Liver (tissue), 9 donors: Measurements from ENCODE around the gene SLC6A18. TPM values are rescaled to one million over a fixed set of nuclear protein-coding genes. Genes with fewer than 3 reads are reported as not detected.

Experiments used
- DNase-seq: peaks from one replicate; pipeline ENCODE4 v3.0.0-alpha.2; 2017; ENCODE audit warnings: low spot score
- H3K27ac ChIP-seq, 2 donors: one replicate each; pipeline ENCODE4 v1.7.0; 2013; ENCODE audit warnings: inconsistent platforms in 2 of 2, low read length in 2 of 2, control low read depth in 1 of 2, low read depth in 1 of 2, mild to moderate bottlenecking in 1 of 2
- H3K27me3 ChIP-seq, 4 donors: one replicate each; pipeline versions ENCODE4 v1.6.1 to v1.7.0; 2013; ENCODE audit warnings: low read length in 3 of 4, inconsistent platforms in 1 of 4, mild to moderate bottlenecking in 1 of 4, moderate library complexity in 1 of 4; ENCODE audit not compliant: control insufficient read depth in 4 of 4, insufficient read depth in 4 of 4
- H3K36me3 ChIP-seq, 4 donors: one replicate each; pipeline versions ENCODE4 v1.6.1 to v1.7.0; 2013; ENCODE audit warnings: low read length in 3 of 4, mild to moderate bottlenecking in 3 of 4, low read depth in 1 of 4, moderate library complexity in 1 of 4; ENCODE audit not compliant: control insufficient read depth in 4 of 4, insufficient read depth in 3 of 4
- H3K4me1 ChIP-seq, 4 donors: one replicate each; pipeline versions ENCODE4 v1.6.1 to v1.7.0; 2013; ENCODE audit warnings: low read length in 3 of 4, mild to moderate bottlenecking in 3 of 4, moderate library complexity in 1 of 4; ENCODE audit not compliant: control insufficient read depth in 4 of 4, insufficient read depth in 4 of 4
- H3K4me3 ChIP-seq, 3 donors: one replicate each; pipeline versions ENCODE4 v1.6.1 to v1.7.0; 2013; ENCODE audit warnings: low read length in 3 of 3, control low read depth in 1 of 3, low read depth in 1 of 3, mild to moderate bottlenecking in 1 of 3
- H3K9ac ChIP-seq, 2 donors: one replicate each; pipeline ENCODE4 v1.7.0; 2013; ENCODE audit warnings: low read length in 2 of 2, mild to moderate bottlenecking in 2 of 2, moderate library complexity in 2 of 2, control low read depth in 1 of 2, low read depth in 1 of 2
- H3K9me3 ChIP-seq, 4 donors: one replicate each; pipeline versions ENCODE4 v1.6.1 to v1.7.0; 2013; ENCODE audit warnings: low read length in 3 of 4; ENCODE audit not compliant: control insufficient read depth in 4 of 4
- CTCF ChIP-seq: fragments of 150-350 bp; IDR thresholded peaks from 2 replicates; pipeline ENCODE4 v1.5.1; 2017; ENCODE audit warnings: improper control_type of control experiment, low read depth, low read length; ENCODE audit not compliant: missing input control
- EGR1 ChIP-seq, 2 donors: IDR thresholded peaks; 2 replicates each; pipeline ENCODE4 v1.6.1; 2016 to 2018; ENCODE audit warnings: antibody characterized with exemption in 2 of 2, low read depth in 2 of 2
- GABPA ChIP-seq, 2 donors: IDR thresholded peaks in 1 of 2; conservative IDR thresholded peaks in 1 of 2; 2 replicates each; pipeline ENCODE4 v1.6.1; 2016; ENCODE audit warnings: antibody characterized with exemption in 2 of 2, mild to moderate bottlenecking in 1 of 2, moderate library complexity in 1 of 2
- MAX ChIP-seq: IDR thresholded peaks from 2 replicates; pipeline ENCODE4 v1.6.1; 2016; ENCODE audit warnings: antibody characterized with exemption
- NR2F2 ChIP-seq: IDR thresholded peaks from 2 replicates; pipeline ENCODE4 v1.6.1; 2016; ENCODE audit warnings: antibody characterized with exemption
- SP1 ChIP-seq: IDR thresholded peaks from 2 replicates; pipeline ENCODE4 v1.6.1; 2018; ENCODE audit warnings: antibody characterized with exemption, mild to moderate bottlenecking
- YY1 ChIP-seq: IDR thresholded peaks from 2 replicates; pipeline ENCODE4 v1.6.1; 2016; ENCODE audit warnings: antibody characterized with exemption, mild to moderate bottlenecking
- ZBTB33 ChIP-seq: IDR thresholded peaks from 2 replicates; pipeline ENCODE4 v1.6.1; 2016; ENCODE audit warnings: antibody characterized with exemption
- WGBS: extraction: QIAGEN DNeasy Blood & Tissue Kit; methylation state at CpG from one replicate; pipeline ENCODE4 v1.1.7; 2013; 5-methylcytosine and 5-hydroxymethylcytosine counted together
- polyA plus RNA-seq, 2 donors: library from polyadenylated mRNA; stranded (reverse) in 1 of 2; unstranded in 1 of 2; fragments of 200-250 nt in 1 of 2; fragments of >200 nt in 1 of 2; fragmentation: Nextera tagmentation in 1 of 2; extraction: Ambion mirVana in 1 of 2; gene quantifications; one replicate each; pipeline versions ENCODE4 v1.2.1 to v1.2.3, GENCODE V29; 2013 to 2015
- total RNA-seq, 2 donors: library from RNA; depleted of rRNA; stranded (reverse); fragments of >200 nt; gene quantifications; one replicate each; pipeline ENCODE4 v1.2.3, GENCODE V29; 2014
- donor health status: healthy.
- donor health status: healthy.
- donor health status: healthy.
- donor health status: healthy.
- donor health status: healthy.

The SLC6A18 gene
- total and polyA plus RNA-seq, 4 donors, result not detected

DNA sequence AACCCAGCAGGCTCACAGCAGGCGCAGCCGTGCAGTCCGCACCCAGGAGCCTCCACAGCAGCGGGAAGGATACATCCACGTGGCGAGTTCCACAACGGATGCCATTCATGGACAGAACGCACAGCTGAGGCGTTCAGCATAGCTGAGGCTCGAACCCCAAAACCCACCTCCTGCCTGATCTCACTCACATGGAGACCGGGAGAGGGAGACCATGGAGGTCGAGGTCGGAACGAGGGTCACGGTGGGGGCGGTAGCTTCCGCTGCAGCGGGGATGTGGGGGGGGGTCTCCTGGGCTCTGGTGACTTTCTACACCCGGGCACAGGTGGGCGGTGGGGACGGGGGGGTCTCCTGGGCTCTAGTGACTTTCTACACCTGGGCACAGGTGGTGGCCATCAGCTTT is 52.1 kb downstream of the SLC6A18 start:
- Histone ChIP-seq H3K36me3 (no peaks in the 10 kb centered on the region), H3K27me3 (no peaks in the 10 kb centered on the region), H3K4me3 (no peak overlapping the region), H3K27ac (no peak overlapping the region), H3K4me1 (no peaks in the 10 kb centered on the region), H3K9me3 (peaks cover 0 to 8% (median 0%) of the 10 kb centered on the region in 4 donors), H3K9ac (no peak overlapping the region)
- DNase-seq, result no peak
- TF ChIP-seq MAX (no peak), CTCF (no peak)
- 89% methylated on average over 21 of the region's 21 CpGs for WGBS

GRCh38 chr5:1277781-1278180 is 52.6 kb downstream of the SLC6A18 start:
- no peaks in the 10 kb centered on the region for H3K27me3 ChIP-seq
- no peaks in the 10 kb centered on the region for H3K36me3 ChIP-seq
- H3K4me1 ChIP-seq, result no peaks in the 10 kb centered on the region
- H3K4me3 ChIP-seq, result no peak overlapping the region
- H3K27ac ChIP-seq, result no peak overlapping the region
- H3K9me3 ChIP-seq, result peaks cover 0 to 8% (median 0%) of the 10 kb centered on the region in 4 donors
- TF ChIP-seq EGR1 (IDR thresholded peaks at IDR 0.05; ENCODE audit: low read depth in 2 of 2) (no peak), ZBTB33 (no peak)
- 91% methylated on average over 10 of the region's 10 CpGs for WGBS
- no peak for DNase-seq
- H3K9ac ChIP-seq, result no peak overlapping the region

- 94% methylated on average over 13 of the region's 13 CpGs for WGBS
- Histone ChIP-seq H3K9ac (no peak overlapping the region), H3K36me3 (no peaks in the 10 kb centered on the region), H3K27ac (no peak overlapping the region), H3K9me3 (peaks cover 0 to 8% (median 0%) of the 10 kb centered on the region in 4 donors), H3K27me3 (no peaks in the 10 kb centered on the region), H3K4me3 (no peak overlapping the region), H3K4me1 (no peaks in the 10 kb centered on the region)
- TF ChIP-seq GABPA (IDR thresholded peaks at IDR 0.05 in 1 of 2, conservative IDR thresholded peaks at IDR 0.05 in 1 of 2) (no peak), SP1 (no peak), ZBTB33 (no peak), NR2F2 (no peak), MAX (no peak), YY1 (no peak)
- DNase-seq, result no peak
Measured at GRCh38 chr5:1278216-1278615, 53.0 kb downstream of the SLC6A18 start.
